HepG2 (cell line): ENCODE measurements around the gene CECR2. TPM values are rescaled to one million over a fixed set of nuclear protein-coding genes. Genes with fewer than 3 reads are reported as not detected.

ENCODE experiments used
- CAMTA2 ChIP-seq: sonication (generic); formaldehyde crosslinking; IDR thresholded peaks from 2 replicates; pipeline ENCODE4 v1.4.0; 2020; ENCODE audit warnings: mild to moderate bottlenecking, missing genetic modification reagents, borderline replicate concordance
- CEBPG ChIP-seq: IDR thresholded peaks from 2 replicates; pipeline ENCODE4 v1.6.1; 2016
- HOXA3 ChIP-seq: sonication (generic); formaldehyde crosslinking; IDR thresholded peaks from 2 replicates; pipeline ENCODE4 v1.5.0; 2020; ENCODE audit warnings: missing genetic modification reagents
- KAT7 ChIP-seq: IDR thresholded peaks from 2 replicates; pipeline ENCODE4 v1.6.1; 2018; ENCODE audit warnings: borderline replicate concordance, missing compliant biosample characterization
- NCOA2 ChIP-seq: sonication (generic); formaldehyde crosslinking; IDR thresholded peaks from 2 replicates; pipeline ENCODE4 v1.8.0; 2022; ENCODE audit warnings: inconsistent platforms
- PHF5A ChIP-seq: IDR thresholded peaks from one replicate; pipeline ENCODE4 v1.6.1; 2018; ENCODE audit warnings: low read depth, missing genetic modification reagents; ENCODE audit not compliant: unreplicated experiment
- PPARG ChIP-seq: conservative IDR thresholded peaks from 2 replicates; pipeline ENCODE4 v1.6.1; 2016; ENCODE audit warnings: missing biosample characterization, missing genetic modification reagents
- PTBP1 ChIP-seq: fragments of 200-400 bp; formaldehyde crosslinking; IDR thresholded peaks from 2 replicates; pipeline ENCODE4 v1.6.1; 2018; ENCODE audit warnings: low read length, low read depth; ENCODE audit not compliant: poor library complexity, severe bottlenecking
- RARA ChIP-seq: IDR thresholded peaks from 2 replicates; pipeline ENCODE4 v1.6.1; 2016; ENCODE audit warnings: missing genetic modification reagents, missing compliant biosample characterization
- RFX5 ChIP-seq: IDR thresholded peaks from 2 replicates; pipeline ENCODE4 v1.6.1; 2011; ENCODE audit warnings: low read depth, low read length, improper control_type of control experiment
- SMAD1 ChIP-seq: sonication (generic); formaldehyde crosslinking; IDR thresholded peaks from 2 replicates; pipeline ENCODE4 v1.4.0; 2020; ENCODE audit warnings: missing genetic modification reagents, low read depth, mild to moderate bottlenecking, borderline replicate concordance
- SP5 ChIP-seq: IDR thresholded peaks from 2 replicates; pipeline ENCODE4 v1.6.1; 2016; ENCODE audit warnings: low read depth, borderline replicate concordance
- SRSF1 ChIP-seq: fragments of 200-400 bp; formaldehyde crosslinking; optimal IDR thresholded peaks from 2 replicates; pipeline ENCODE3; 2017; ENCODE audit warnings: mild to moderate bottlenecking, low read depth, low read length, moderate library complexity
- SRSF4 ChIP-seq: fragments of 200-400 bp; formaldehyde crosslinking; IDR thresholded peaks from one replicate; pipeline ENCODE4 v1.6.1; 2018; ENCODE audit warnings: mild to moderate bottlenecking, low read depth, low read length, moderate library complexity; ENCODE audit not compliant: poor library complexity, severe bottlenecking
- THRA ChIP-seq: sonication (generic); formaldehyde crosslinking; IDR thresholded peaks from 2 replicates; pipeline ENCODE4 v1.4.0; 2020; ENCODE audit warnings: missing genetic modification reagents, borderline replicate concordance
- ZNF256 ChIP-seq: sonication (generic); formaldehyde crosslinking; conservative IDR thresholded peaks from 2 replicates; pipeline ENCODE4 v1.4.0; 2020; ENCODE audit warnings: missing genetic modification reagents
- ZNF292 ChIP-seq: sonication (generic); formaldehyde crosslinking; IDR thresholded peaks from 2 replicates; pipeline ENCODE4 v1.8.1; 2022; ENCODE audit warnings: mild to moderate bottlenecking, low read depth, missing genetic modification reagents, borderline replicate concordance
- ZNF468 ChIP-seq: sonication (generic); formaldehyde crosslinking; IDR thresholded peaks from 2 replicates; pipeline ENCODE4 v1.8.0; 2022; ENCODE audit warnings: mild to moderate bottlenecking, moderate library complexity, missing genetic modification reagents
- ZNF644 ChIP-seq: IDR thresholded peaks from 2 replicates; pipeline ENCODE4 v1.6.1; 2016; ENCODE audit warnings: low read depth
- ZNF7 ChIP-seq: IDR thresholded peaks from 2 replicates; pipeline ENCODE4 v1.6.1; 2016; ENCODE audit warnings: missing biosample characterization, missing genetic modification reagents
- ZSCAN22 ChIP-seq: sonication (generic); formaldehyde crosslinking; IDR thresholded peaks from 2 replicates; pipeline ENCODE4 v1.4.0; 2020; ENCODE audit warnings: mild to moderate bottlenecking, missing genetic modification reagents
- polyA plus RNA-seq, 8 experiments: library from polyadenylated mRNA; depleted of rRNA in 3 of 8; stranded (reverse) in 7 of 8; unstranded in 1 of 8; fragments of >200 nt; fragmentation: Illumina TruSeq in 4 of 8; extraction: Trizol in 4 of 8; gene quantifications; 2 replicates each; pipeline versions ENCODE4 v1.2.1 to v1.2.3, GENCODE V29; 2011 to 2016; ENCODE audit warnings: low read depth in 4 of 8, missing spikeins in 1 of 8, mixed read lengths in 1 of 8; ENCODE audit not compliant: insufficient read depth in 1 of 8
- total RNA-seq, 5 experiments: library from RNA; depleted of rRNA; stranded (reverse); fragments of >200 nt; fragmentation: Illumina TruSeq; extraction: Trizol; gene quantifications; 2 replicates each; pipeline ENCODE4 v1.2.3, GENCODE V29; 2016; ENCODE audit warnings: low read depth in 1 of 5
- TF ChIP-seq, protein P1 (sequence below): sonication (generic); formaldehyde crosslinking; IDR thresholded peaks from 2 replicates; pipeline ENCODE4 v1.5.0; 2020; ENCODE audit warnings: mild to moderate bottlenecking, missing genetic modification reagents
- TF ChIP-seq, protein P2 (sequence below): sonication (generic); formaldehyde crosslinking; IDR thresholded peaks from 2 replicates; pipeline ENCODE4 v1.4.0; 2020; ENCODE audit warnings: missing genetic modification reagents

Gene CECR2
- total and polyA plus RNA-seq, 2 of the 13 experiments (the other 11 are each of a cell fraction or from before 2014, with no cell fraction given), result not detected

DNA sequence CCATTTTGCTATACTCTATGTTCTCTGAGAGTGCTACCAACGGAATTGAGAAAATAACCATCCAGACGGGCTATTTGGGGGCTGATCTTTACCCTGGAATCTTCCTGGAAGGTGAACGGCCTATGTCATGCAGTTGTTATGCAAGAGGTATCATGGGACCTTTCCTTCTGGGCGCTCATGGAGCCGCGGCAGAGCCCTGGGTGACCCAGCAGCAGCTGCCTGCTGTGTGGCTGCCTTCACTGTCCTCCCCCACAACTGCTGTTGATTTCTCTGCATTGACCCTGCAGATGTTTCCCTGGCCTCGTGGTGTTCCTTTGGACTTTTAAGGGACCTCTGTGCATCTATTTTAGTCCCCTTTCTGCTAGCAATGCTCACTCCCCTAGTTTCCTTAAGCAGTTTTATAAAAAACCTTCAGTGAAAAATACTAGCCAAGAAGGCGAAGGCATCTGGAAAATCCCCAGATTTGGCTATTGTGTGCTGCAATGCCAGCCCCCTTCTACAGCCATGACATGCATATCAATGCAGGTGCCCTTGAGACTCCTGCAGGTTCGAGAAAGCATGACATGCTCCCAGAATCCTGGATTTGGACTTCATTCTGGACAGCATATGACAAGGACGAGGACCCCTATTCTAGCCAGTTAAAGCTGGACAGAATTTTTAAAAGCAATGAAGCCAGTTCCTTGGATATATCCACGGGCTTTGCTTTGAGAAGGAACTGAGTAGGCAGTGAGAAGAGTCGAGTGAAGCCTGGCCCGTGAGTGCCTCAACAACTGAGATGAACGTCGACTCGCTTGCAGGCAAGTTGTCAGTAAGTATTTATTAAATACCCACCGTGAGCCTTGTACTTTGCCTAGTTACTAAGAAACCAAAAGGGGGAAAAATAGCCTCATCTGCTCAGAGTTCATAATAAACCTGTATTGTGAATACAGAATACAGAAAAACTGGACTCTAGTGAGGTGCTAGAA lies 193.9 kb downstream of the CECR2 start, which contains the start of gene SLC25A18 (continued):
- TF ChIP-seq SP5 (CRISPR knock-in tag) (no peak), ZNF292 (no peak), PHF5A (CRISPR knock-in tag) (no peak), SMAD1 (CRISPR knock-in tag) (no peak), NCOA2 (CRISPR knock-in tag) (peak; percentile 34; the same call in 1 of the 2 replicates), RARA (peak; percentile 54), HOXA3 (CRISPR knock-in tag) (0 out of 2 replicates have a peak, but pooled peaks have one; percentile 20), KAT7 (CRISPR knock-in tag) (no peak), RFX5 (no peak), SRSF1 (no peak), CAMTA2 (CRISPR knock-in tag) (no peak), ZNF7 (CRISPR knock-in tag) (no peak), ZSCAN22 (CRISPR knock-in tag) (no peak), ZNF468 (CRISPR knock-in tag) (no peak), THRA (CRISPR knock-in tag) (peak; percentile 20; the same call in 1 of the 2 replicates), ZNF644 (CRISPR knock-in tag) (peak; percentile 71; the same call in 1 of the 2 replicates), ZNF256 (CRISPR knock-in tag) (no peak), PTBP1 (no peak), CEBPG (CRISPR knock-in tag) (peak; percentile 85), SRSF4 (no peak), PPARG (peak; percentile 80)
- TF ChIP-seq, protein P1, sequence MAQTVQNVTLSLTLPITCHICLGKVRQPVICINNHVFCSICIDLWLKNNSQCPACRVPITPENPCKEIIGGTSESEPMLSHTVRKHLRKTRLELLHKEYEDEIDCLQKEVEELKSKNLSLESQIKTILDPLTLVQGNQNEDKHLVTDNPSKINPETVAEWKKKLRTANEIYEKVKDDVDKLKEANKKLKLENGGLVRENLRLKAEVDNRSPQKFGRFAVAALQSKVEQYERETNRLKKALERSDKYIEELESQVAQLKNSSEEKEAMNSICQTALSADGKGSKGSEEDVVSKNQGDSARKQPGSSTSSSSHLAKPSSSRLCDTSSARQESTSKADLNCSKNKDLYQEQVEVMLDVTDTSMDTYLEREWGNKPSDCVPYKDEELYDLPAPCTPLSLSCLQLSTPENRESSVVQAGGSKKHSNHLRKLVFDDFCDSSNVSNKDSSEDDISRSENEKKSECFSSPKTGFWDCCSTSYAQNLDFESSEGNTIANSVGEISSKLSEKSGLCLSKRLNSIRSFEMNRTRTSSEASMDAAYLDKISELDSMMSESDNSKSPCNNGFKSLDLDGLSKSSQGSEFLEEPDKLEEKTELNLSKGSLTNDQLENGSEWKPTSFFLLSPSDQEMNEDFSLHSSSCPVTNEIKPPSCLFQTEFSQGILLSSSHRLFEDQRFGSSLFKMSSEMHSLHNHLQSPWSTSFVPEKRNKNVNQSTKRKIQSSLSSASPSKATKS (CRISPR knock-in tag), result no peak
- TF ChIP-seq, protein P2, sequence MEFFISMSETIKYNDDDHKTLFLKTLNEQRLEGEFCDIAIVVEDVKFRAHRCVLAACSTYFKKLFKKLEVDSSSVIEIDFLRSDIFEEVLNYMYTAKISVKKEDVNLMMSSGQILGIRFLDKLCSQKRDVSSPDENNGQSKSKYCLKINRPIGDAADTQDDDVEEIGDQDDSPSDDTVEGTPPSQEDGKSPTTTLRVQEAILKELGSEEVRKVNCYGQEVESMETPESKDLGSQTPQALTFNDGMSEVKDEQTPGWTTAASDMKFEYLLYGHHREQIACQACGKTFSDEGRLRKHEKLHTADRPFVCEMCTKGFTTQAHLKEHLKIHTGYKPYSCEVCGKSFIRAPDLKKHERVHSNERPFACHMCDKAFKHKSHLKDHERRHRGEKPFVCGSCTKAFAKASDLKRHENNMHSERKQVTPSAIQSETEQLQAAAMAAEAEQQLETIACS (CRISPR knock-in tag), result no peak
